SK-N-MC (cell line): ENCODE data around the gene STRN.

Source experiments
- FOXP2 ChIP-seq: optimal IDR thresholded peaks from 2 replicates; pipeline ENCODE3; 2011; ENCODE audit warnings: mild to moderate bottlenecking, moderate library complexity; ENCODE audit not compliant: insufficient read depth; ENCODE audit errors: extremely low read length, control extremely low read depth
- POLR2AphosphoS5 ChIP-seq: IDR thresholded peaks from 2 replicates; pipeline ENCODE4 v1.6.1; 2012; ENCODE audit warnings: mild to moderate bottlenecking, low read depth, low read length, borderline replicate concordance

DNA sequence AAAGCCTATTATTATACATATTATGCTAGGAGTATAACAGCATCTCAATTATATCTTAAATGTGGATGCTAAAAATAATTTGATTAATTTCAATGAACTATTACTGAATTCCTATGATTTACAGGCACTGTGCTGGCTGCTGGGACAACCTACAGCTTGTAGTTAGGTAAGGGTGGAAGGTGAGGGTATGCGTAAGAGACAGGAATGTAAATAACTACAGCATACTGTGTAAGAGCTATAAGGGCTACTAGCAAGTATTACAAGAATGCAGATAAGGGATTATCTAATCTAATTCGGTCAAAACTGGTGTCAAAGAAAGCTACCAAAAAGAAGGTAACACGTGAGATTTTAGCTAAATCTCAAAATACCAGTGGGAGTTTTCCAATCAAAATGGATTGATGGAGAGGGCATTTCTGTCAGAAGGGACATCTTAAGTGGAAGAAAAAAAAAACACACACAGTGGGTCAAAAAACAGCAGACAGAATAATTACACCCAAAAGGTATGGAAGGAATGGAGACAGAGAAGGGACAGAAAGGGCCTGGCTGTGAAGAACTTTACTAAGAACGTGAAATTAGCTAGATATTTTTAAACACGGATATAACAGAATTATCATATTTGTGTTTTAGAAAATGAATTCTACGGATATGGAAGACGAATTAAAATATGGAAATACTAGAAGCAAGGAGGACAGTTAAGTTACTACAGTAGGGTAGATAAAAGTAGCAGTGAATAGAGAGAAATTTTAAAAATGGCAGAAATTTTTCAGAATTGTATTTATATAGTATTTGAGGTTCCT is 47.1 kb downstream of the STRN start:
- TF ChIP-seq POLR2AphosphoS5 = no peak
- TF ChIP-seq FOXP2 = no peak
